ENCODE results near the gene L3MBTL2. TPM values are rescaled to one million over a fixed set of nuclear protein-coding genes. Genes with fewer than 3 reads are reported as not detected.
A peak's percentile ranks its signal among the peaks of the same experiment; 100 is the strongest.
"Not testable (repeated sequence)": the region's sequence is repeated elsewhere in the genome, so short reads cannot be mapped to it uniquely, and the experiment has no call there.

The L3MBTL2 gene
- total RNA-seq, 4 donors from 2014 or later, result 2.1 to 35.1 (median 22.2) TPM

DNA sequence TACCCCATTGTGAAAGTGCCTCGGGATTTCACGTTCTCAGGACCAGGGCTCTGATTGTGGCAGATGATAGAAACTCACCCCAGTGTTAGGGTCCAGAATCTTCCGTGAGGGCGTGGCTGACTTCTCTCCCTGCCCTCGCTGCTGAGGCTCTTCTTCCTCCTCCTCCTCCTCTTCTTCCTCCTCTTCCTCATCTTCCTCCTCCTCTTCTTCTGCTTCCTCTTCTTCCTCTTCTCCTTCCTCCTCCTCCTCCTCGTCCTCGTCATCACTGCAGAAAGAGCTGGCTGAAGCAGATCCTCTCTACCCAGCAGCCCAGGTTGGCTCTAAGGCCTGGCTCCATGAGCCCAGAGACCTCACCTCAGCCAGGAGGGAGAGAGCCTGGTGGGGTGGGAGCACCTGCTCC lies 49.1 kb downstream of the L3MBTL2 start:
- Histone ChIP-seq H3K9me3 (no peaks in the 10 kb centered on the region), H3K4me1 (no peaks in the 10 kb centered on the region), H3K4me3 (no peak overlapping the region), H3K36me3 (no peaks in the 10 kb centered on the region), H3K27me3 (no peaks in the 10 kb centered on the region), H3K27ac (no peak overlapping the region)
- intact Hi-C loops (cut with DNase I; ENCODE audit: low total_unique reads), result no loop called here
- DNase-seq, result no peak
- TF ChIP-seq, protein P1, sequence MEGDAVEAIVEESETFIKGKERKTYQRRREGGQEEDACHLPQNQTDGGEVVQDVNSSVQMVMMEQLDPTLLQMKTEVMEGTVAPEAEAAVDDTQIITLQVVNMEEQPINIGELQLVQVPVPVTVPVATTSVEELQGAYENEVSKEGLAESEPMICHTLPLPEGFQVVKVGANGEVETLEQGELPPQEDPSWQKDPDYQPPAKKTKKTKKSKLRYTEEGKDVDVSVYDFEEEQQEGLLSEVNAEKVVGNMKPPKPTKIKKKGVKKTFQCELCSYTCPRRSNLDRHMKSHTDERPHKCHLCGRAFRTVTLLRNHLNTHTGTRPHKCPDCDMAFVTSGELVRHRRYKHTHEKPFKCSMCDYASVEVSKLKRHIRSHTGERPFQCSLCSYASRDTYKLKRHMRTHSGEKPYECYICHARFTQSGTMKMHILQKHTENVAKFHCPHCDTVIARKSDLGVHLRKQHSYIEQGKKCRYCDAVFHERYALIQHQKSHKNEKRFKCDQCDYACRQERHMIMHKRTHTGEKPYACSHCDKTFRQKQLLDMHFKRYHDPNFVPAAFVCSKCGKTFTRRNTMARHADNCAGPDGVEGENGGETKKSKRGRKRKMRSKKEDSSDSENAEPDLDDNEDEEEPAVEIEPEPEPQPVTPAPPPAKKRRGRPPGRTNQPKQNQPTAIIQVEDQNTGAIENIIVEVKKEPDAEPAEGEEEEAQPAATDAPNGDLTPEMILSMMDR (IDR thresholded peaks at IDR 0.05), result no peak
- TF ChIP-seq POLR2A (IDR thresholded peaks at IDR 0.05), result no peak

DNA sequence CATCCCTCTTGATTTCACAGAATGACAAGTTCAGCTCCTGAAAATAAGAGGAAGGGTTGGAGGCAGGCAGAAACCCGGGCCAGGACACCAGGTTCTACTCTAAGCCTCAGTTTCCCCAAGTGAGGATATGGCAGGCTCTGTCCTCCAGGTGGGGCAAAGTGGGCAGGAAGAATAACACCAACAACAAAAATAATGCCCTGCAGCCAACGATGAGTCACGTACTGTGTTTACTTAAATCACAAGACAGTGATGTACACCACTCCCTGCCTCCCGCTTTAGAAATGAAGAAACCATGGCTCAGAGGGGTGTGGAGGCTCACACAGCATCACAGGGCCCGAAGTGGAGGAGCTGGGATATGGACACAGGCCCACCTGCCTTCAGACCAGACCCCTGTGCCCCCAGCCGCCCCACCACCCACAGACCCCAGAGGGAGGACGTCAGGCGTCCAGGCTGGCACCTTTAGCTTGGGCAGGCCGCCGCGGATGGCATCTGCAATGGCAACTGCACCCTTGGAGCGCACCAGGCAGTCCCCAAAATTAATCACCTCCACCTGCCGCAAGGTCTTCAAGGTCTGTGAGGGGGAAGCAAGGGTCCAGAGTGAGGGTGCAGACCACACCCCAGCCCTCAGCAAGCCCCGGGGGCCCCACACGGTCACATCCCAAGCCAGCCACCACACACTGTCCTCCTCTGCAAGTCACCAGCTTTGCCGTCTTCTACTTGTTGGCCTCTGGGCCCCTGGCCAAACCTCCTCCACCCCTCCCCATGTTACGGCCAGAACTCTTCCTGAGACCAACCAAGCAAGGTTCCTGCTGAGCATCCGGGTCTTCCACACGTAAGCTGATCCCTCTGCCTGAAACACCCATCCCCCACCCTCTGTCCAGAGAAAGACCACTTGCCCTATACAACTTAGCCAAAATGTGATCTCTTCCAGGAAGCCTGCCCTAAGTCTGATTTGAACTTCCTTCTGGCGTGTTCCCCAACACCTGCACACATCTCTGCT lies 51.4 kb downstream of the L3MBTL2 start:
- Histone ChIP-seq H3K27ac (peak overlapping the region; percentile 33 to 50), H3K9me3 (no peaks in the 10 kb centered on the region), H3K4me3 (no peak overlapping the region), H3K36me3 (no peaks in the 10 kb centered on the region), H3K27me3 (no peaks in the 10 kb centered on the region), H3K4me1 (no peaks in the 10 kb centered on the region)
- peak in 1 of 2 donors; percentile 39 for DNase-seq
- intact Hi-C loops (cut with DNase I; ENCODE audit: low total_unique reads), result no loop called here
- TF ChIP-seq, protein P1 (IDR thresholded peaks at IDR 0.05), result no peak
- no peak for TF ChIP-seq POLR2A (IDR thresholded peaks at IDR 0.05)

DNA sequence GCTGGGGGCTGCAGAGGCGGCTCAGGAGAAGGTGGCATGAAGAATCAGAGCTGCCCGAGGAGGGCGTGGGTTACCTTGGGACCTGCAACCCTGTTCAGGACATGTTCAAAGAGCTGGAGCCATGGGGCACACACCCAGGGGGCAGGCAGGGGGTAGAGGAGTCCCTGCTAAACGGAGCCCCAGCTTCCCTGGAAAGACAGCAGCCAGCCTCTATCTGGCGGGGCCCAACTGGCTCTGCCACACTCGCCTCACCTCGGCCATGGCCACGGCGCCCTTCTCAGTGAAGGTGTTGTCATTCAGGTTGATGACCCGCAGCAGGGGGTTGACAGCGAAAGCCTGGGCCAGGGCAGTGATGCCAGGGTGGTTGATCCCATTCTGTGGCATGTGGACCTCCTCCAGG lies 52.6 kb downstream of the L3MBTL2 start:
- H3K4me3 ChIP-seq, result no peak overlapping the region
- DNase-seq, result no peak
- H3K27ac ChIP-seq, result no peak overlapping the region
- H3K27me3 ChIP-seq, result no peaks in the 10 kb centered on the region
- no peak for TF ChIP-seq POLR2A (IDR thresholded peaks at IDR 0.05)
- TF ChIP-seq, protein P1 (IDR thresholded peaks at IDR 0.05), result no peak
- no peaks in the 10 kb centered on the region for H3K36me3 ChIP-seq
- H3K9me3 ChIP-seq, result no peaks in the 10 kb centered on the region
- H3K4me1 ChIP-seq, result no peaks in the 10 kb centered on the region
- intact Hi-C loops (cut with DNase I; ENCODE audit: low total_unique reads), result no loop called here

DNA sequence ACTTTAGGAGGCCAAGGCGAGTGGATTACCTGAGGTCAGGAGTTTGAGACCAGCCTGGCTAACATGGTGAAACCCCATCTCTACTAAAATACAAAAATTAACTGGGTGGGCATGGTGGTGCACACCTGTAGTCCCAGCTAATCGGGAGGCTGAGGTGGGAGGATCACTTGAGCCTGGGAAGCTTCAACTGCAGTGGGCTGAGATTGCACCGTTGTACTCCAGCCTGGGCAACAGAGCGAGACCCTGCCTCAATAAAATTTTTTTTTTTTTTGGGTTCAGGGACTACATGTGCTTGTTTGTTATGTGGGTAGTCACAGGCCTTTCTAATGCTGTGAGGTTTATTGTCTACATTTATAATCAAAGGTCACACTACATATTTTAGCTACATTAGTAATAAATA lies 54.6 kb downstream of the L3MBTL2 start:
- H3K9me3 ChIP-seq; intact Hi-C loops (cut with DNase I; ENCODE audit: low total_unique reads); DNase-seq; H3K4me3 ChIP-seq; H3K27me3 ChIP-seq; H3K36me3 ChIP-seq; H3K27ac ChIP-seq; H3K4me1 ChIP-seq: not testable (repeated sequence)

DNA sequence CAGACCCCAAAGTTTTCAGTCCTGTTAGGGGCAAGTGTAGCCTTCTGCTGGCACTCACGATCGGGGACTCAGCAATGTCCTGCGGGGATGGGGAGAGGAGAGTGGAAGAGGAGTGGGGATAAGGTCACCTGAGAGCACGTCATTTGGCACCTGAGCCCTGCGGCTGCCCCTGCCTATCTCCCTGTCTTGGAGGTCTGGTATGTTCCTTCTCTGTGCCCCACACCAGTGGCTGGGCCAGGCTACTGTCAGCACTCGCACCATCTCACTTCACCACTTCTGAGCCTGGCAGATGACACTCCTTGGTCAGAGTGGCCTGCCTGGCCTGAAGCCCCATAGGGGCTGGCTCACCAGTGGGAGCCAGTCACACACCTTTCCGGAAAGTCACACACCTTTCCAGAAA lies 55.8 kb downstream of the L3MBTL2 start:
- Histone ChIP-seq H3K36me3 (no peaks in the 10 kb centered on the region), H3K27ac (no peak overlapping the region), H3K4me1 (no peaks in the 10 kb centered on the region), H3K27me3 (no peaks in the 10 kb centered on the region), H3K4me3 (no peak overlapping the region), H3K9me3 (no peaks in the 10 kb centered on the region)
- intact Hi-C loops (cut with DNase I; ENCODE audit: low total_unique reads), result no loop called here
- DNase-seq, result no peak
- TF ChIP-seq, protein P1 (IDR thresholded peaks at IDR 0.05), result no peak
- TF ChIP-seq POLR2A (IDR thresholded peaks at IDR 0.05), result no peak

Measured in uterus (tissue), 4 donors.